ENCODE measurements around the gene TNFSF18.

DNA sequence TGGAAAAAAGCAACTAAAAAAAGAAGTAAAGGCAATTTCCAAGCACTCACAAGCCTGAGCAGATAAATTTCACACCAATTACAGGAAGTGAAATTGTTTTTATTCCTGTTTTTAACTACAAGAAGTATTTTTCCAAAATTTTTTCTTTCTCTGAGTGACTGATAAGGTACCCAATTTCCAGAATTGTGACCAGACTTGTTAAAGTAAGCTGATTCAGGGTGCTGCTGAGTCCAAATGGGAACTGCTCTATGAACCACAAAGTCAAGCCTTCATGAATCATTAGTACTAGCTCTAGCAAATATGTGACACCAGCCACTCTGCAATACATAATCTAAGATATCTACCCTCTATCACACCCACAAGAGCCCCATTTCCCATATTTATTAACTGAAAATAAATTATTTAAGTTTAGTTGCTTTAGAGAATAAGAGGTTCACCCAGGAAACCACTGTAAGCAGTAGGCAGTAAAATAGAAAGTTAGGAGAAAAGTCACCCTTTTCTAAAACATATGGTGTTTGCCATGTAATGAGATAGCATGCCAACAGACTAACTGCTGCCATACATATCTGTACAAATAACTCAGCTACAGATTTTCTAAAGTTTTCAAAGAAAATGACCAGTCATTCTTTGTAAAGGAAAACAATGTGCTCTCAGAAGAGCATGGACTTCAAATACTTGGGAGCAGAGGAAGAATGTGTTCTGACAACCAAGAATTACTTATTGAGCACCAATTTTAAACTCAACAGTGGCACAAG is 43.1 kb upstream of the TNFSF18 start:
- TF ChIP-seq POLR2AphosphoS5 (IDR thresholded peaks at IDR 0.05; ENCODE audit: borderline replicate concordance, low read depth, low read length): no peak
- TF ChIP-seq FOXP2 (optimal IDR thresholded peaks at IDR 0.05; ENCODE audit: control extremely low read depth, extremely low read length, insufficient read depth): no peak
- no peak for TF ChIP-seq EZH2 (IDR thresholded peaks at IDR 0.05)
